HepG2 (cell line): ENCODE results near the gene TMEM144. TPM values are rescaled to one million over a fixed set of nuclear protein-coding genes. Genes with fewer than 3 reads are reported as not detected.

Experiments
- ATAC-seq: fragments of 200-7000 bp; cut with Tn5 transposase; 3 replicates; pipeline ENCODE4 v1.9.1; 2020; ENCODE audit warnings: mild to moderate bottlenecking, moderate library complexity
- BruUV-seq: library from RNA; stranded (reverse); fragments of 400-500 nt; replicated peaks from 2 replicates; lab custom pipeline; 2021; lab: Mats Ljungman, UMichigan
- CTCF ChIA-PET: fragments of 300-600 bp; formaldehyde crosslinking; extraction: SDS; loops from one replicate; lab custom pipeline; 2021; ENCODE audit warnings: low total read pairs, inconsistent platforms, low intra/inter-chr PET ratio; lab: Yijun Ruan, JAX
- POLR2A ChIA-PET: fragments of 350-600 bp; sonication (Branson Sonifier 250); formaldehyde crosslinking; loops from one replicate; lab custom pipeline; 2020; ENCODE audit warnings: antibody characterized with exemption, inconsistent platforms; lab: Yijun Ruan, JAX
- DNase-seq: peaks from one replicate; pipeline ENCODE4 v3.0.0-alpha.2; 2015; ENCODE audit warnings: low spot score
- FAIRE-seq: peaks from 3 replicates; lab custom pipeline; 2011; peaks lifted over from hg19 to GRCh38; lab: Jason Lieb, UNC
- H2AFZ ChIP-seq: one replicate; pipeline ENCODE4 v1.6.1; 2011; ENCODE audit warnings: low read length, inconsistent platforms
- H3K27ac ChIP-seq: fragments of 300-600 bp; 3 replicates; pipeline ENCODE4 v1.8.0; 2011; ENCODE audit warnings: mixed run types, mild to moderate bottlenecking, mixed read lengths, low read length, inconsistent platforms; ENCODE audit not compliant: insufficient read depth; ENCODE audit errors: extremely low read length
- H3K27me3 ChIP-seq, 2 experiments: fragments of 200-600 bp in 1 of 2; 2 replicates in 1 of 2; 3 replicates in 1 of 2; pipeline versions ENCODE4 v1.6.0 to v1.8.0; 2011; ENCODE audit warnings: low read length in 2 of 2, mild to moderate bottlenecking in 2 of 2, moderate library complexity in 2 of 2, inconsistent platforms in 1 of 2; ENCODE audit not compliant: insufficient read depth in 2 of 2, control insufficient read depth in 1 of 2
- H3K36me3 ChIP-seq, 2 experiments: fragments of 200-600 bp in 1 of 2; replicated peaks in 1 of 2; 2 replicates in 1 of 2; 3 replicates in 1 of 2; pipeline versions ENCODE4 v1.5.1 to v1.8.0; 2011; ENCODE audit warnings: low read length in 2 of 2, inconsistent platforms in 1 of 2; ENCODE audit not compliant: insufficient read depth in 2 of 2, control insufficient read depth in 1 of 2
- H3K4me1 ChIP-seq: 2 replicates; pipeline ENCODE4 v1.5.1; 2012; ENCODE audit warnings: low read length, inconsistent platforms; ENCODE audit not compliant: insufficient read depth
- H3K4me2 ChIP-seq: 2 replicates; pipeline ENCODE4 v1.6.0; 2011; ENCODE audit warnings: low read depth, low read length, inconsistent platforms
- H3K4me3 ChIP-seq, 3 experiments: fragments of 200-600 bp in 1 of 3; sonication (generic), shearing (Covaris generic) in 1 of 3; replicated peaks in 1 of 3; 2 replicates each; pipeline ENCODE4 v1.5.1; 2011 to 2016; ENCODE audit warnings: low read length in 3 of 3, inconsistent platforms in 2 of 3, low read depth in 2 of 3, mild to moderate bottlenecking in 2 of 3, control low read depth in 1 of 3, mixed read lengths in 1 of 3; ENCODE audit not compliant: insufficient read depth in 1 of 3
- H3K79me2 ChIP-seq: one replicate; pipeline ENCODE4 v1.6.1; 2011; ENCODE audit warnings: low read length, inconsistent platforms; ENCODE audit not compliant: insufficient read depth
- H3K9ac ChIP-seq: 2 replicates; pipeline ENCODE4 v1.6.0; 2011; ENCODE audit warnings: mild to moderate bottlenecking, low read depth, low read length, inconsistent platforms; ENCODE audit not compliant: insufficient read depth
- H3K9me3 ChIP-seq: 2 replicates; pipeline ENCODE4 v1.5.1; 2012; ENCODE audit warnings: mild to moderate bottlenecking, low read length
- H4K20me1 ChIP-seq: 2 replicates; pipeline ENCODE4 v1.6.0; 2011; ENCODE audit warnings: inconsistent platforms, mild to moderate bottlenecking, low read length, moderate library complexity; ENCODE audit not compliant: insufficient read depth
- GATA4 ChIP-seq: sonication (generic); IDR thresholded peaks from 2 replicates; pipeline ENCODE4 v1.6.1; 2016; ENCODE audit warnings: antibody characterized with exemption, low read depth, borderline replicate concordance
- IRX3 ChIP-seq: sonication (generic); formaldehyde crosslinking; IDR thresholded peaks from 2 replicates; pipeline ENCODE4 v1.8.1; 2023; ENCODE audit warnings: mild to moderate bottlenecking, low read depth, missing genetic modification reagents, borderline replicate concordance
- SNAPC2 ChIP-seq: sonication (generic); formaldehyde crosslinking; IDR thresholded peaks from 2 replicates; pipeline ENCODE4 v1.8.1; 2022; ENCODE audit warnings: mild to moderate bottlenecking, missing genetic modification reagents
- WGBS: methylation state at CpG from one replicate; pipeline ENCODE4 v1.1.6; 2017; ENCODE audit warnings: low lambda C conversion rate; 5-methylcytosine and 5-hydroxymethylcytosine counted together
- in situ Hi-C: cut with HindIII; loops from 2 replicates; pipeline ENCODE4 v1.10.0; 2017; ENCODE audit warnings: low pct_unique_long_range_greater_than_20kb; ENCODE audit not compliant: extremely low pct_ligation_motif_present
- intact Hi-C: fragments of 100-400 bp; cut with micrococcal nuclease; formaldehyde crosslinking; loops from one replicate; pipeline ENCODE4 v1.10.0; 2022; ENCODE audit not compliant: unreplicated experiment
- polyA plus RNA-seq, 8 experiments: library from polyadenylated mRNA; depleted of rRNA in 3 of 8; stranded (reverse) in 7 of 8; unstranded in 1 of 8; fragments of >200 nt; fragmentation: Illumina TruSeq in 4 of 8; extraction: Trizol in 4 of 8; gene quantifications; 2 replicates each; pipeline versions ENCODE4 v1.2.1 to v1.2.3, GENCODE V29; 2011 to 2016; ENCODE audit warnings: low read depth in 4 of 8, missing spikeins in 1 of 8, mixed read lengths in 1 of 8; ENCODE audit not compliant: insufficient read depth in 1 of 8
- total RNA-seq, 5 experiments: library from RNA; depleted of rRNA; stranded (reverse); fragments of >200 nt; fragmentation: Illumina TruSeq; extraction: Trizol; gene quantifications; 2 replicates each; pipeline ENCODE4 v1.2.3, GENCODE V29; 2016; ENCODE audit warnings: low read depth in 1 of 5
- TF ChIP-seq, protein P1 (sequence below): sonication (generic); formaldehyde crosslinking; IDR thresholded peaks from 2 replicates; pipeline ENCODE4 v1.5.0; 2020; ENCODE audit warnings: mild to moderate bottlenecking, missing genetic modification reagents
- TF ChIP-seq, protein P2 (sequence below): sonication (generic); formaldehyde crosslinking; IDR thresholded peaks from 2 replicates; pipeline ENCODE4 v1.4.0; 2020; ENCODE audit warnings: missing genetic modification reagents
- TF ChIP-seq, protein P3 (sequence below): fragments of 450-650 bp; IDR thresholded peaks from 2 replicates; pipeline ENCODE4 v1.6.1; 2017

The TMEM144 gene
- total and polyA plus RNA-seq, 2 of the 13 experiments (the other 11 are each of a cell fraction or from before 2014, with no cell fraction given), result 10.9 to 12.3 TPM

DNA sequence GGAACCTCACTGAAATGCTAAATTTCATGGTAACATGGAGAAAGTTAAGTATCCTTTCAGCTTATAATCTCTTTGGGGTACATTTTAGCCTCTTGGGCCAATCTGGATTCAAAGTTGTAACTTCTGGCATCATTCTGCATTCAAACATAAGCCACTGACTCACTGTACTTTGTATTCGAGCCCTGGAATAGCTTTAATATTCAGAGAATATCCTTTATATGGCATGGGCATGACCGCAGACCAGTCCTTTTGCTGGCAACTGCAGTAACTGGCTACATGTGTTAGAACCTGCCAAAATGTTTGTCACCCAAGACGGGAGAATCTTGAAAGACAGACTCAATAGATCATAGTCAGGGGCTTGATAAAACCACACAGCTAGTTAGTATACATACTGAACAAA is 40.8 kb upstream of the TMEM144 start:
- Histone ChIP-seq H3K4me1 (peaks cover 85% of the 10 kb centered on the region), H3K9ac (peak overlapping the region; percentile 76), H3K4me2 (peak overlapping the region; percentile 72), H3K4me3 (peak overlapping the region; percentile 73 to 87 (median 78)), H3K27me3 (no peaks in the 10 kb centered on the region), H3K9me3 (no peaks in the 10 kb centered on the region), H4K20me1 (no peaks in the 10 kb centered on the region; the same call in 1 of the 2 replicates), H3K36me3 (peaks cover 0 to 1% of the 10 kb centered on the region in 2 experiments; a peak in 2 of 5 replicates), H3K79me2 (peaks cover 86% of the 10 kb centered on the region), H3K27ac (peak overlapping the region; percentile 79), H2AFZ (no peak overlapping the region)
- TF ChIP-seq IRX3, result no peak
- TF ChIP-seq, protein P1, sequence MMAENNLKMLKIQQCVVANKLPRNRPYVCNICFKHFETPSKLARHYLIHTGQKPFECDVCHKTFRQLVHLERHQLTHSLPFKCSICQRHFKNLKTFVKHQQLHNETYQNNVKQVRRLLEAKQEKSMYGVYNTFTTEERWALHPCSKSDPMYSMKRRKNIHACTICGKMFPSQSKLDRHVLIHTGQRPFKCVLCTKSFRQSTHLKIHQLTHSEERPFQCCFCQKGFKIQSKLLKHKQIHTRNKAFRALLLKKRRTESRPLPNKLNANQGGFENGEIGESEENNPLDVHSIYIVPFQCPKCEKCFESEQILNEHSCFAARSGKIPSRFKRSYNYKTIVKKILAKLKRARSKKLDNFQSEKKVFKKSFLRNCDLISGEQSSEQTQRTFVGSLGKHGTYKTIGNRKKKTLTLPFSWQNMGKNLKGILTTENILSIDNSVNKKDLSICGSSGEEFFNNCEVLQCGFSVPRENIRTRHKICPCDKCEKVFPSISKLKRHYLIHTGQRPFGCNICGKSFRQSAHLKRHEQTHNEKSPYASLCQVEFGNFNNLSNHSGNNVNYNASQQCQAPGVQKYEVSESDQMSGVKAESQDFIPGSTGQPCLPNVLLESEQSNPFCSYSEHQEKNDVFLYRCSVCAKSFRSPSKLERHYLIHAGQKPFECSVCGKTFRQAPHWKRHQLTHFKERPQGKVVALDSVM (CRISPR knock-in tag), result no peak
- TF ChIP-seq SNAPC2, result 0 out of 2 replicates have a peak, but pooled peaks have one; percentile 31
- TF ChIP-seq GATA4, result no peak
- TF ChIP-seq, protein P2, sequence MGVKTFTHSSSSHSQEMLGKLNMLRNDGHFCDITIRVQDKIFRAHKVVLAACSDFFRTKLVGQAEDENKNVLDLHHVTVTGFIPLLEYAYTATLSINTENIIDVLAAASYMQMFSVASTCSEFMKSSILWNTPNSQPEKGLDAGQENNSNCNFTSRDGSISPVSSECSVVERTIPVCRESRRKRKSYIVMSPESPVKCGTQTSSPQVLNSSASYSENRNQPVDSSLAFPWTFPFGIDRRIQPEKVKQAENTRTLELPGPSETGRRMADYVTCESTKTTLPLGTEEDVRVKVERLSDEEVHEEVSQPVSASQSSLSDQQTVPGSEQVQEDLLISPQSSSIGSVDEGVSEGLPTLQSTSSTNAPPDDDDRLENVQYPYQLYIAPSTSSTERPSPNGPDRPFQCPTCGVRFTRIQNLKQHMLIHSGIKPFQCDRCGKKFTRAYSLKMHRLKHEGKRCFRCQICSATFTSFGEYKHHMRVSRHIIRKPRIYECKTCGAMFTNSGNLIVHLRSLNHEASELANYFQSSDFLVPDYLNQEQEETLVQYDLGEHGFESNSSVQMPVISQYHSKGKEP (CRISPR knock-in tag), result no peak
- TF ChIP-seq, protein P3, sequence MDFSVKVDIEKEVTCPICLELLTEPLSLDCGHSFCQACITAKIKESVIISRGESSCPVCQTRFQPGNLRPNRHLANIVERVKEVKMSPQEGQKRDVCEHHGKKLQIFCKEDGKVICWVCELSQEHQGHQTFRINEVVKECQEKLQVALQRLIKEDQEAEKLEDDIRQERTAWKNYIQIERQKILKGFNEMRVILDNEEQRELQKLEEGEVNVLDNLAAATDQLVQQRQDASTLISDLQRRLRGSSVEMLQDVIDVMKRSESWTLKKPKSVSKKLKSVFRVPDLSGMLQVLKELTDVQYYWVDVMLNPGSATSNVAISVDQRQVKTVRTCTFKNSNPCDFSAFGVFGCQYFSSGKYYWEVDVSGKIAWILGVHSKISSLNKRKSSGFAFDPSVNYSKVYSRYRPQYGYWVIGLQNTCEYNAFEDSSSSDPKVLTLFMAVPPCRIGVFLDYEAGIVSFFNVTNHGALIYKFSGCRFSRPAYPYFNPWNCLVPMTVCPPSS, result no peak
- ChIA-PET CTCF (no interaction called here), POLR2A (no interaction called here)
- FAIRE-seq, result no peak
- ATAC-seq, result no peak
- in situ Hi-C loops (no loop called here), intact Hi-C loops (no loop called here)
- DNase-seq, result no peak
- no TSS peak for BruUV-seq
- WGBS, result 49% methylated on average over 3 of the region's 3 CpGs
